ENCODE data around the gene DPYSL4.

DPYSL4 gene

GRCh38 chr10:132198381-132199181 lies 11.8 kb downstream of the DPYSL4 start:
- no peak for FAIRE-seq
- no peak for TF ChIP-seq POLR2AphosphoS5 (IDR thresholded peaks at IDR 0.05; ENCODE audit: low read depth, low read length)
- TF ChIP-seq PAX5 (IDR thresholded peaks at IDR 0.05; ENCODE audit: insufficient read depth, low read length, severe bottlenecking) = no peak
- TF ChIP-seq POLR2A (IDR thresholded peaks at IDR 0.05; ENCODE audit: low read depth, low read length) = no peak
- no peak for TF ChIP-seq TAF1 (IDR thresholded peaks at IDR 0.05; ENCODE audit: low read depth, low read length)
- DNase-seq (ENCODE audit: insufficient read length, low spot score) = no peak

- TF ChIP-seq POU2F2 (IDR thresholded peaks at IDR 0.05; ENCODE audit: low read depth, low read length) = no peak
- no peak for TF ChIP-seq SPI1 (IDR thresholded peaks at IDR 0.05; ENCODE audit: low read depth, low read length)
- no peak for TF ChIP-seq POLR2A (IDR thresholded peaks at IDR 0.05; ENCODE audit: low read depth, low read length)
- no peak for TF ChIP-seq POLR2AphosphoS5 (IDR thresholded peaks at IDR 0.05; ENCODE audit: low read depth, low read length)
- no peak for TF ChIP-seq PAX5 (IDR thresholded peaks at IDR 0.05; ENCODE audit: insufficient read depth, low read length, severe bottlenecking)
- TF ChIP-seq TAF1 (IDR thresholded peaks at IDR 0.05; ENCODE audit: low read depth, low read length) = no peak
- FAIRE-seq (no peak), DNase-seq (ENCODE audit: insufficient read length, low spot score) (no peak)
These were observed 12.6 kb downstream of the DPYSL4 start for GRCh38 chr10:132199268-132199853.

GRCh38 chr10:132199854-132200311 lies 13.1 kb downstream of the DPYSL4 start:
- no peak for FAIRE-seq
- no peak for DNase-seq (ENCODE audit: insufficient read length, low spot score)

GRCh38 chr10:132200344-132201110 lies 13.8 kb downstream of the DPYSL4 start:
- FAIRE-seq (no peak), DNase-seq (ENCODE audit: insufficient read length, low spot score) (no peak)
- no peak for TF ChIP-seq PAX5 (IDR thresholded peaks at IDR 0.05; ENCODE audit: insufficient read depth, low read length, severe bottlenecking)
- TF ChIP-seq SPI1 (IDR thresholded peaks at IDR 0.05; ENCODE audit: low read depth, low read length) = no peak
- no peak for TF ChIP-seq POU2F2 (IDR thresholded peaks at IDR 0.05; ENCODE audit: low read depth, low read length)
- TF ChIP-seq TAF1 (IDR thresholded peaks at IDR 0.05; ENCODE audit: low read depth, low read length) = no peak
- TF ChIP-seq POLR2AphosphoS5 (IDR thresholded peaks at IDR 0.05; ENCODE audit: low read depth, low read length) = no peak
- no peak for TF ChIP-seq POLR2A (IDR thresholded peaks at IDR 0.05; ENCODE audit: low read depth, low read length)

More at GRCh38 chr10:132199854-132200311, 13.1 kb downstream of the DPYSL4 start:
- TF ChIP-seq POLR2A (IDR thresholded peaks at IDR 0.05; ENCODE audit: low read depth, low read length) = no peak
- TF ChIP-seq POU2F2 (IDR thresholded peaks at IDR 0.05; ENCODE audit: low read depth, low read length) = no peak
- no peak for TF ChIP-seq TAF1 (IDR thresholded peaks at IDR 0.05; ENCODE audit: low read depth, low read length)
- no peak for TF ChIP-seq PAX5 (IDR thresholded peaks at IDR 0.05; ENCODE audit: insufficient read depth, low read length, severe bottlenecking)
- no peak for TF ChIP-seq SPI1 (IDR thresholded peaks at IDR 0.05; ENCODE audit: low read depth, low read length)
- TF ChIP-seq POLR2AphosphoS5 (IDR thresholded peaks at IDR 0.05; ENCODE audit: low read depth, low read length) = no peak

GRCh38 chr10:132201111-132201969 lies 14.6 kb downstream of the DPYSL4 start:
- DNase-seq (ENCODE audit: insufficient read length, low spot score) (no peak), FAIRE-seq (no peak)
- TF ChIP-seq SPI1 (IDR thresholded peaks at IDR 0.05; ENCODE audit: low read depth, low read length) = no peak
- no peak for TF ChIP-seq POU2F2 (IDR thresholded peaks at IDR 0.05; ENCODE audit: low read depth, low read length)
- TF ChIP-seq PAX5 (IDR thresholded peaks at IDR 0.05; ENCODE audit: insufficient read depth, low read length, severe bottlenecking) = no peak
- no peak for TF ChIP-seq POLR2AphosphoS5 (IDR thresholded peaks at IDR 0.05; ENCODE audit: low read depth, low read length)
- no peak for TF ChIP-seq POLR2A (IDR thresholded peaks at IDR 0.05; ENCODE audit: low read depth, low read length)
- no peak for TF ChIP-seq TAF1 (IDR thresholded peaks at IDR 0.05; ENCODE audit: low read depth, low read length)

GRCh38 chr10:132202070-132202970 lies 15.6 kb downstream of the DPYSL4 start:
- DNase-seq (ENCODE audit: insufficient read length, low spot score) (no peak), FAIRE-seq (no peak)
- TF ChIP-seq POLR2AphosphoS5 (IDR thresholded peaks at IDR 0.05; ENCODE audit: low read depth, low read length) (no peak), PAX5 (IDR thresholded peaks at IDR 0.05; ENCODE audit: insufficient read depth, low read length, severe bottlenecking) (no peak), SPI1 (IDR thresholded peaks at IDR 0.05; ENCODE audit: low read depth, low read length) (no peak), POU2F2 (IDR thresholded peaks at IDR 0.05; ENCODE audit: low read depth, low read length) (no peak), POLR2A (IDR thresholded peaks at IDR 0.05; ENCODE audit: low read depth, low read length) (no peak), TAF1 (IDR thresholded peaks at IDR 0.05; ENCODE audit: low read depth, low read length) (no peak)

- TF ChIP-seq POU2F2 (IDR thresholded peaks at IDR 0.05; ENCODE audit: low read depth, low read length) = no peak
- TF ChIP-seq TAF1 (IDR thresholded peaks at IDR 0.05; ENCODE audit: low read depth, low read length) = no peak
- TF ChIP-seq SPI1 (IDR thresholded peaks at IDR 0.05; ENCODE audit: low read depth, low read length) = no peak
- TF ChIP-seq POLR2AphosphoS5 (IDR thresholded peaks at IDR 0.05; ENCODE audit: low read depth, low read length) = no peak
- no peak for TF ChIP-seq PAX5 (IDR thresholded peaks at IDR 0.05; ENCODE audit: insufficient read depth, low read length, severe bottlenecking)
- no peak for TF ChIP-seq POLR2A (IDR thresholded peaks at IDR 0.05; ENCODE audit: low read depth, low read length)
- no peak for FAIRE-seq
- DNase-seq (ENCODE audit: insufficient read length, low spot score) = no peak
These were observed 16.7 kb downstream of the DPYSL4 start for GRCh38 chr10:132203256-132204077.

Measured in GM12891 (cell line).